ENCODE measurements around the gene TXNDC17.

DNA sequence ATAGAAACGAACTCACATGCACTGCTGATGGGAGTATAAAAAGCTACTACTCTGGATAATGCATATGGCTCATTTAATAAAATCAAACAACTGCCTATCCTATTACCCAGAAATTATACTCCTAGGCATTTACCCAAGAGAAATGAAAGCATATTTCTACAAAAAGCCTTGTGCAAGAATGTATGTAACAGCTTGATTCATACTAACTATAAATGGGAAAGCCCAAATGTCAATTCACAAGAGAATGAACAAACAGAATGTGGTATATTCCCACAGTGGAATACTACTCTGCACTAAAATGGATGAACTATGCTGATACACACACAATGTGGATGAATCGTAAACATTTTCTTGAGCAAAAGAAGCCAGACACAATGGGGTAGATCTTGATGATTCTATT is 38.7 kb upstream of the TXNDC17 start:
- TF ChIP-seq GATA3 (IDR thresholded peaks at IDR 0.05; ENCODE audit: low read depth, low read length) (no peak), GATA2 (IDR thresholded peaks at IDR 0.05; ENCODE audit: low read depth, low read length) (no peak)
